Measurements from ENCODE around the gene HS6ST2.
A peak's percentile ranks its signal among the peaks of the same experiment; 100 is the strongest.

The HS6ST2 gene

GRCh38 chrX:132592880-132593279, 365.5 kb downstream of the HS6ST2 start:
- TF ChIP-seq CTCF (IDR thresholded peaks at IDR 0.05; ENCODE audit: low read depth, low read length) = peak; percentile 53
- no peak for DNase-seq (ENCODE audit: extremely low read depth, low read depth)

GRCh38 chrX:132591719-132592275, 366.6 kb downstream of the HS6ST2 start:
- no peak for DNase-seq (ENCODE audit: extremely low read depth, low read depth)
- TF ChIP-seq CTCF (IDR thresholded peaks at IDR 0.05; ENCODE audit: low read depth, low read length) = no peak

- TF ChIP-seq CTCF (IDR thresholded peaks at IDR 0.05; ENCODE audit: low read depth, low read length) = no peak
Observed at GRCh38 chrX:132590350-132591026, 367.9 kb downstream of the HS6ST2 start.

GRCh38 chrX:132584936-132585335, 373.5 kb downstream of the HS6ST2 start:
- TF ChIP-seq CTCF (IDR thresholded peaks at IDR 0.05; ENCODE audit: low read depth, low read length) = no peak

More at GRCh38 chrX:132590350-132591026, 367.9 kb downstream of the HS6ST2 start:
- DNase-seq (ENCODE audit: extremely low read depth, low read depth) = no peak

GRCh38 chrX:132576939-132577338, 381.5 kb downstream of the HS6ST2 start:
- DNase-seq (ENCODE audit: extremely low read depth, low read depth) = no peak
- no peak for TF ChIP-seq CTCF (IDR thresholded peaks at IDR 0.05; ENCODE audit: low read depth, low read length)

More at GRCh38 chrX:132584936-132585335, 373.5 kb downstream of the HS6ST2 start:
- no peak for DNase-seq (ENCODE audit: extremely low read depth, low read depth)

Data from AG09319 (cell line).